ENCODE measurements around the gene LRWD1.
"Not testable (repeated sequence)": the region's sequence is repeated elsewhere in the genome, so short reads cannot be mapped to it uniquely, and the experiment has no call there.

DNA sequence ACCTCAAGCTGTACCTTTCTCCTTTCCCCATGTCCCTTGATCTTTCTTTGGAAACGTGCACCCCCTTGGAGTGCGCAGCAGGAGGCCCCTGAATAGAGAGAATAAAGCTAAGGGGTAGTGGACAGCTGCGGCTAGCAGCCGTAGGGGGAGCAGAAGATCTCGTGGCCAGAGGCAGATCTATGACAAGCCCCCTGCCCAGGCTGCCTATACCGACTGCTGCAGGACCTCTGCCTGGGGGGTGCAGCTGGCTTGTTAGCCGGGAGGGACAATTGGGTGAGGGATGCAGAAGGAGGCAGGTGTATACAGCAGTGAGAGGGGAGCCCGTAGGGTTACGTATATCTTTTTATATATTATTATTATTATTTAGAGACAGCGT, 14.4 kb downstream of the LRWD1 start:
- TF ChIP-seq, protein P1, sequence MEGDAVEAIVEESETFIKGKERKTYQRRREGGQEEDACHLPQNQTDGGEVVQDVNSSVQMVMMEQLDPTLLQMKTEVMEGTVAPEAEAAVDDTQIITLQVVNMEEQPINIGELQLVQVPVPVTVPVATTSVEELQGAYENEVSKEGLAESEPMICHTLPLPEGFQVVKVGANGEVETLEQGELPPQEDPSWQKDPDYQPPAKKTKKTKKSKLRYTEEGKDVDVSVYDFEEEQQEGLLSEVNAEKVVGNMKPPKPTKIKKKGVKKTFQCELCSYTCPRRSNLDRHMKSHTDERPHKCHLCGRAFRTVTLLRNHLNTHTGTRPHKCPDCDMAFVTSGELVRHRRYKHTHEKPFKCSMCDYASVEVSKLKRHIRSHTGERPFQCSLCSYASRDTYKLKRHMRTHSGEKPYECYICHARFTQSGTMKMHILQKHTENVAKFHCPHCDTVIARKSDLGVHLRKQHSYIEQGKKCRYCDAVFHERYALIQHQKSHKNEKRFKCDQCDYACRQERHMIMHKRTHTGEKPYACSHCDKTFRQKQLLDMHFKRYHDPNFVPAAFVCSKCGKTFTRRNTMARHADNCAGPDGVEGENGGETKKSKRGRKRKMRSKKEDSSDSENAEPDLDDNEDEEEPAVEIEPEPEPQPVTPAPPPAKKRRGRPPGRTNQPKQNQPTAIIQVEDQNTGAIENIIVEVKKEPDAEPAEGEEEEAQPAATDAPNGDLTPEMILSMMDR (IDR thresholded peaks at IDR 0.05; ENCODE audit: borderline replicate concordance, extremely low read depth, low read length, poor library complexity, severe bottlenecking), result not testable (repeated sequence)
- not testable (repeated sequence) for TF ChIP-seq EZH2 (IDR thresholded peaks at IDR 0.05; ENCODE audit: borderline replicate concordance, low read depth, low read length, severe bottlenecking)
